ENCODE data around the gene ABCB9.
"Not testable (repeated sequence)": the region's sequence is repeated elsewhere in the genome, so short reads cannot be mapped to it uniquely, and the experiment has no call there.

The ABCB9 gene

DNA sequence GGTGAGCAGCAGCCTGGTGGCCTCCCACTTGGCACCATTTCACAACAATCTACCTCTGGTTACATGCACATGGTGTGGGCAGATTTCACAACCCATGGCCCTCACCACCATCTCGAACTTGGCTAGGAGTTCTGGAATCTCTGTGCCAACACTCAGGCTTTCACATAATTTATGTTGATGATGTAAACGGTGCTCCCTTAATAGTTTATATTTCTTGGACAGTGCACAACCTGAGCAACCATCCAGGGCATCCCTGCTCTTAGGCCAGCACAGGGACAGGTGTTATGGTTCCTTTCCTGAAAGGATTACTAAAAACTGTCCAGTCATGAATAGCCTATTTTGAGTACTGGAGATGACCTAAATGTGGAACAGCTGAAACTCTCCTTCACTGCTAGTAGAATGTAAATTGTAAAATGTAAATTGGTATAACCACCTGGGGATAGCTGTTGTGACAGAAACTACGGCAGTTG, 28.6 kb downstream of the ABCB9 start:
- DNase-seq (ENCODE audit: low spot score), result no peak

GRCh38 chr12:122935318-122935717, 30.9 kb downstream of the ABCB9 start:
- DNase-seq (ENCODE audit: low spot score), result no peak

DNA sequence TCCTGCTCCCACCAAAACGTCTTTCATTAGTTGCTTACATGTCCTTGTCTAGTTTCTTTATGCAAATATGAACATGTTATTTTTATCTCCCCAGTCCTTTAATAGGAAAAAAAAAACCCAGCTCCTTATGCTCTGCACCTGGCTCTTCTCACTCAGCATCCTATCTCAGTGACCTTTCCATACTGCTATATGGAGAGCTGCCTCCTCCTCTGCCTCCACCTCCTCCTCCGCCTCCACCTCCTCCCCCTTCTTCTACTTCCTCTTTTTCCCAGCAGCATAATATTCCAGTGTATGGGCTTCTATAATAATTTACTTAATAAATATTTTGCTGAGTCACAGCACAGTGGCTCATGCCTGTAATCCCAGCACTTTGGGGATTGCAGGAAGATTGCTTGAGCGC, 31.5 kb downstream of the ABCB9 start:
- DNase-seq (ENCODE audit: low spot score), result no peak

GRCh38 chr12:122932207-122932606, 34.1 kb downstream of the ABCB9 start:
- DNase-seq (ENCODE audit: low spot score), result no peak

GRCh38 chr12:122929812-122930211, 36.5 kb downstream of the ABCB9 start:
- no peak for DNase-seq (ENCODE audit: low spot score)

DNA sequence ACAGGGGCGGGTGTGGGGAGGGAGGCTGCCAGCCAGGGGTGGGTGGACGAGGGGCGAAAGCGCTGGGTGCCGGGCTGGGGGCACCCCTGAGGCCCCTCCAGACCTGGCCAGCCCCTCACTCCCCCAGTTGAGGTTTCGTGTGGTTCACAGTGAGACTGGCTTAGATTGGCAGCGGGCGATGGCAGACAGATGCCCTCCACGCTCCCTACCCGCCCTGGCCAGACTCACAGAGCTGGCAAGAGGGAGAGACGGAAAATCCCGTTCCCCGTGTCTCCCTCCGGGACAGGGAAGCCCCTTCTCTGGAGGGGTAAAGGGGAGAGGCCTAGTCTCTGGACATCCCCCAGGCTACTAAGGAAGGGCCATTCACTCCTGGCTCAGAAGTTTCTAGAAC, 37.1 kb downstream of the ABCB9 start:
- DNase-seq (ENCODE audit: low spot score), result no peak

GRCh38 chr12:122928404-122929147, 37.7 kb downstream of the ABCB9 start:
- no peak for DNase-seq (ENCODE audit: low spot score)

DNA sequence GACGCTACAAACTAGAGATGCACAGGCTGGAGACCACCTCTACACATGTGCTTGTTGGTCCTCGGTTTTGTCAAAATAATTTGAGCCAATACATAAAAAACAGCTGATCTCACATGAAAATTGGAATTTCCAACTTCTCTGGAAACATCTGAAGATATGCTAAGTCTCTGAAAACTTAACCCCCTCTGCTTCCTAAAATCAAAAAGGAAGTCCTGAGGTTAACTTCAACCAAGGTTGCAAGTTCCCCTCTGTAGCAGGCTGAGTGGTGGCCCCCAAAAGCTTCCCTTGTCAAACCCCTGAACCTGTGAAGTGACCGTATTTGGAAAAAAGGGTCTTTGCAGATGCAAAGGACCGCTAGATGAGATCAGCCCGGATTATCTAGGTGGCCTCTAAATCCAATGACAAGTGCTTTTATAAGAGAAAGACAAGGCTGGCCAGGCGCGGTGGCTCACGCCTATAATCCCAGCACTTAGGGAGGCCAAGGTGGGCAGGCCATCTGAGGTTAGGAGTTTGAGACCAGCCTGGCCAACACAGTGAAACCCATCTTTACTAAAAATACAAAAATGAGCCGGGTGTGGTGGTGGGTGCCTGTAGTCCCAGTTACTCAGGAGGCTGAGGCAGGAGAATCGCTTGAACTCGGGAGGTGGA, 38.4 kb downstream of the ABCB9 start:
- no peak for DNase-seq (ENCODE audit: low spot score)

DNA sequence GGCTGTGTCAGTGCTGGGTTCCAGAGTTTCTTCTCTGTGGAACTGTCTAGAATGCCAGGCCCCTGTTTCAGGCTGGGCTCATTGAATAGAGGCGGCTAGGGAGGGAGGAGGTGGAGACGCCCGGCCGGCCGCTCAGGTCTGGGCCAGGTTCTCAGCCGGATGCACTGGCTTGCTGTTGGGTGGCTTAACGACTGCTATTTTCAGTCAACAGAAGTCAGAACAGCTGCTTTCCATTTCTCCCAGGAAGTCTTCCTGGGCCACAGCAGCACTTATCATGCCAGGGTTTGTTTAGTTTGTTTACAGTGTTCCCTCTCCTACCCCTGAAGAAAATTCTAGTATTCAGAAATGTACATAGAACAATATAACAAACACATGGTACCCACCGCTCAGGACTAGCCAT, 44.3 kb downstream of the ABCB9 start:
- DNase-seq (ENCODE audit: low spot score), result no peak

DNA sequence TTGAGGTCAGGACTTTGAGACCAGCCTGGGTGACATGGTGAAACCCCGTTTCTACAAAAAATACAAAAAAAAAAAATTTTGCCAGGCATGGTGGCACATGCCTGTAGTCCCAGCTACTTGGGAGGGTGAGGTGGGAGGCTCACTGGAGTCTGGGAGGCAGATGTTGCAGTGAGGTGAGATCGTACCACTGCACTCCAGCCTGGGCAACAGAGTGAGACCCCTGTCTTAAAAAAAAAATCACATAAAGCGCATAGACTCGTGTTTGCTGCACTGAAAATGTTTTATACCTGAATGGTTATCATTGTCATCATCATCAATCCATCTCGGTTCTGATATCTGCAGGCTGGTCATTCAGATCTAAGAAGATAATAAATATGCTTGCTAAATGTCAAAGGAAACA, 45.6 kb downstream of the ABCB9 start:
- no peak for DNase-seq (ENCODE audit: low spot score)

- no peak for DNase-seq (ENCODE audit: low spot score)
Measured at GRCh38 chr12:122918827-122919226, 47.4 kb downstream of the ABCB9 start.

GRCh38 chr12:122917507-122918121, 48.6 kb downstream of the ABCB9 start:
- no peak for DNase-seq (ENCODE audit: low spot score)

DNA sequence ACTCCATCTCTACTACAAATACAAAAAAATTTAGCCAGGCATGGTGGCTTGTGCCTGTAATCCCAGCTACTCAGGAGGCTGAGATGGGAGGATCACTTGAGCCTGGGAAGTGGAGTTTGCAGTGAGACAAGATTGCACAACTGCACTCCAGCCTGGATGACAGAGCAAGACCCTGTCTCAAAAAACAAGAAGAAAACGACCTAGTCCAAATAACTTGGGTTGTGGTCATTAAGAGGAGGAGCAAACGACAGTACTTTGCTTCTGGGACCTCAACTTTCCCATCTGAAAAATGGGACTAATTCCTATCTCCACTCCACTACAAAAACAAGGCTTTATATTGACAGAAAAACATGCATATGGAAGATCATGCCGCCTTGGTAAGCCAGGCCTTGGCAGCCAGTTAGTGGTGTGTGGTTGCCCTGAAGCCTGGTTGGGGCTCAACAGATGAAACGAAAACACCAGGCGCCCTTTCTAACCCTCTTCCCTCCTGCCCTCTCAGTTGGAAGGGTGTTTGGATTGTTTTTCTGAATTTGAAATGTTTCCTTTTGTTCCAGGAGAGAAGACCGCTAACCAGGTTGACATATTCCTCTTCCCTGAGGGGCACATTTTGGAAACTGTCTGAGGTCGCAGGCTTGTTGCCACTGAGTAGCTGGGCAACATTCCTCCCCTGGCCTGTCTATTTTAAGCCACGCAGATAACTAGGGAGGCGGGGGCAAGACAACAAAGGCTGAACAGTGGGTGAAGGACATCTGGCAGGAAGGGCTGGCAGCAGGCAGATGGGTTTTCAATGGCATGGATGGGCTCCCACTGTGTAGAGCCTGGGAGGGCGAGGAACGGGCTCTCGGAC, 56.6 kb downstream of the ABCB9 start:
- no peak for DNase-seq (ENCODE audit: low spot score)

GRCh38 chr12:122908915-122909314, 57.3 kb downstream of the ABCB9 start:
- DNase-seq (ENCODE audit: low spot score), result no peak

- DNase-seq (ENCODE audit: low spot score), result not testable (repeated sequence)
Measured at GRCh38 chr12:122905258-122905657, 61.0 kb downstream of the ABCB9 start.

GRCh38 chr12:122903693-122904034, 62.6 kb downstream of the ABCB9 start:
- DNase-seq (ENCODE audit: low spot score), result no peak

GRCh38 chr12:122902854-122903692, 63.2 kb downstream of the ABCB9 start:
- DNase-seq (ENCODE audit: low spot score), result no peak

- no peak for DNase-seq (ENCODE audit: low spot score)
Measured at GRCh38 chr12:122899887-122900286, 66.4 kb downstream of the ABCB9 start.

DNA sequence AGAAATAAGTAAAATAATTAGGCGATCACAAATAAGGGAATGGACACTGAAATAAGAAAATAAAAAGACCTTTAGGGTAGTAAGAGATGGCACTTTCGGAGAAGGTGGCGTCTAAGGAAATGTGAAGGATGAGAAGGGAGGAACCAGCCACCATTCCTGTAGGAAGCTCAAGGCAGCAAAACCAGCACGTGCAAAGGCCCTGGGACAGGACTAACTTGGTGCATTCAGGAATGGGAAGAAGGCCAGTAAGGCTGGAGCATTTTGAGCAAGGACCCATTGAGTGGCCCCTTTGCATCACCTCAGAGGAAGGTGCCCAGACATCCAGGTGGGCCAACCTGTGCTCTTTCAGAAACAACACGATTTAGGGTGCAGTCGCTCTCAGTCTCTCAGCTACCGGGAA, 69.6 kb downstream of the ABCB9 start:
- no peak for DNase-seq (ENCODE audit: low spot score)

DNA sequence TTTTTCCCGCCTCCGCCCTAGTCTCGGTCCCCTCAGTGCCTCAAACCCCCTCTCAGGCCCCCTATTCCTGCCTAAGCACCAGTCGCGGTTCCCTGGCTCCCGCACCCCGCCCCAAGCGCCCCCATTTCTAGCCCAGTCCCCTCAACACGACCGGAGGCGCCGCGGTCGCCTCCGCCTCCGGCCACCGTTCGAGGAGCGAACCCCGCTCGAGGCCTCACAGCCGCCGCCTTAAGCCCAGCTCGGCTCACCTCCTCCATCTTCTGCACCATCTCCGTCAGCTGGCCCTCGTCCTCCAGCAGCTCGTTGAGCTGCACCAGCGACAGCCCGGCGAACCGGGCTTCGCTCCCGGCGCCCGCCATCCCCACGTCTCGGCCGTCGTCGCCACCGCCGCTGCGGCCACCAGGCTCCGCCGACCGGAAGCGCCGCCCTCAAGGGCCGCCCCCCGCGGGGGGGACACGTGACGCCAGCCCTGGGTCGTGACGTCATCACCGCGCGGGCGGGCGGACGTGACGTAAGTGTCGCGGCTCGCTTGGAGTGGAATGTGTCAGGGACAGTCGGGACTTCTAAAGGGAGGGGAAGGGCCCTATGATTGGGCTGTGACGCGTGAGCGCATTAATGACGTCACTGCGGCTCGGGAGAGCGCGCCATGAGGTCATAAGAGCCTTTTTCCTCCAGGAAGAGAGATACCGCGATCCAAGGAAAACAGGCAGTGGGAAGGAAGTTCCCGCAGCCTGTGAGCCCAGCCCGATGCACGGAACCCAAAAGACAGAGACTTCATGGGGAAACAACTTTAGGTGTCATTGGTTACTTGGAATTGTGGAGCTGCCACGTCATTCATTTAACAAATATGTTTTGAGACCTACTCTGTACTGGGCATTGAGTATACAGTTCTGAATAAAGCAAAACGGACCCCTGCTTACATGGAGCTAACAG, 70.3 kb downstream of the ABCB9 start, which contains the start of gene VPS37B:
TSS of gene VPS37B (minus strand) at position 421 of the 933 bp plus-strand sequence. CDS start at position 359, 62 bp downstream.
- DNase-seq (ENCODE audit: low spot score), result peak; percentile 90

Data from hematopoietic multipotent progenitor cell treated with erythropoietin and hydrocortisone succinate and interleukin-3 and kit ligand, for 17 days (in vitro differentiated cells).